ENCODE measurements around the gene ZNF398. TPM values are rescaled to one million over a fixed set of nuclear protein-coding genes. Genes with fewer than 3 reads are reported as not detected.
A peak's percentile ranks its signal among the peaks of the same experiment; 100 is the strongest.
"Not testable (repeated sequence)": the region's sequence is repeated elsewhere in the genome, so short reads cannot be mapped to it uniquely, and the experiment has no call there.

Gene ZNF398
- total RNA-seq, 1 donor from 2014 or later: 7.0 TPM

DNA sequence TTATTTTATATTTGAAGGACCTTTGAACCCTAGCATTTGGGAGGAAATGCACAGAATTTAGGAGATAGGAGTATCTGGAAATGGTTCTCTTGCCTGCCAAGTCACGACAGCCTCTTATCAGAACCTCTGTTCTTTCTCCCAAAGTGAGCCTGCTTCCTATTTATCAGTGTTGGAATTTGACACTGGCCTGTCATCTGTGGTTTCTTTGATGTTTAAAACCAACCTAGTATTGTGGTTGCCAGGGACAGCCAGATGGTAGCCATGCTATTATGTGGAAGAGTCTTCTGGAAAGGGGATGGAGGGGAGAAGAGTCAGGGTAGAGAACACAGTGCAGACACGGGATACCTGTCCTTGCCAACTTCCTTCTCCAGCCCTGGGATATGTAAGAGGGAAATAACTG is 69.1 kb downstream of the ZNF398 start:
- intact Hi-C loops (cut with DNase I): no loop called here
- no peak for ATAC-seq

GRCh38 chr7:149217570-149217969 is 70.3 kb downstream of the ZNF398 start:
- intact Hi-C loops (cut with DNase I): no loop called here
- DNase-seq (ENCODE audit: missing footprints) (no peak), ATAC-seq (no peak)

More for the DNA sequence above, 69.1 kb downstream of the ZNF398 start:
- DNase-seq (ENCODE audit: missing footprints): no peak

DNA sequence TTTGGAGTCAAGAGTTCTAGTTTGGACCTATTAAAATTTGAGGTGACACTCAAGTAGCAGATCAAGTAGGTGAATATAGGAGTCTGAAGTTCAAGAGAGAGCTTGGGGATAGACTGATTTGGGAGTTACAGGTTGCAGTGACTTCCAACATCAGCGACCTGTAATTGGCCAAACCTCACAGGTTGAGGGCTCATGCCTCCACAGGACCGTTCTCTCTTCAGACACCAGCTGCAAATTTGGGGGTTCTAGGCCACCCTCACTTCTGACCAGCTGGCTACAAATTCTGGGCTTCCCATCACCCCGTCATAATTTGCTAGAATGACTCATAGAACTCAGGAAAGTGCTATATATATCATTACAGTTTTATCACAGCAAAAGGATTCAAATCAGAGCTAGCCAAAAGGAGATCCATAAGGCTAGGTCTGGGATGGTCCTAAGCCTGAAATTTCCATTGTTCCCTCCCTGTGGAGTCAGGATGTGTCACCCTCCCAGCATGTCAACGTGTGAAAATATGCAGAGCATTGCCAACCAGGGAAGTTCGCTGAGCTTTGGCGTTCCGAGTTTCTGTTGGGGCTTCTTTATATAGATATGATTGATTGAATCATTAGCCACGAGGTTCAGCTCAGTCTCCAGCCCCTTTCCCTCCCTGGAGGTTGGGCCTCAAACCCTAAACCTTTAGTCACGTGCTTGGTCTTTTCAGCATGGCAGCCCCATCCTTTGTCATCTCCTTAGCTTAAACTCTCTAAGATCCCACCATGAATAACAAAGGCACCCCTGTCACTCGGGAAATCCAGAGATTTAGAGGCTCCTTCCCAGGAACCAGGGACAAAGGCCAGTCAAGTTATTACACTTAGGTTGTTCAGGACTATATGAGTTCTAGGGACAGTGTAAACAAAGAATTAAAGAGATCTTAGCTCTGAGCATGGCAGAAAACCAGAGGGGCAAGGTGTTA is 71.5 kb downstream of the ZNF398 start:
- DNase-seq (ENCODE audit: missing footprints) (no peak), ATAC-seq (no peak)
- intact Hi-C loops (cut with DNase I): no loop called here

DNA sequence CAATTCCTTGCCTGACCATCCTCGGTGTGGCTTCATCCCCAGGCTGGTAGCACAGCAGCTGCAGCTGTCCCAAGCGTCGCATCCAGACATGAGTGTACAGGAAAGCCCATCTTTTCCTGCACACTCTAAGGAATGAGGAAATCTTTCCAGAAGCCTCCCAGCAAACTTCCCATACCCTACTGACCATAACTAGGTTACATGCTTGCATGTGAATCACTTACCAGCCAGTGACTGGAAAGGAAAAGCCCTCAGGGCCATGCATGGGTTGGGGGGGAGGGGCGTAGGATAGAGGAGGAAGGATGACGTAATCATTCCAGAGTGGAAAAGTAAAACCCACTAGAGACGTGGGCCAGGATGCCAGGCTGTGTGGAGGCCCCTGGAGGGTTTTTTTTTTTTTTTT is 73.3 kb downstream of the ZNF398 start:
- no peak for ATAC-seq
- intact Hi-C loops (cut with DNase I): no loop called here
- no peak for DNase-seq (ENCODE audit: missing footprints)

DNA sequence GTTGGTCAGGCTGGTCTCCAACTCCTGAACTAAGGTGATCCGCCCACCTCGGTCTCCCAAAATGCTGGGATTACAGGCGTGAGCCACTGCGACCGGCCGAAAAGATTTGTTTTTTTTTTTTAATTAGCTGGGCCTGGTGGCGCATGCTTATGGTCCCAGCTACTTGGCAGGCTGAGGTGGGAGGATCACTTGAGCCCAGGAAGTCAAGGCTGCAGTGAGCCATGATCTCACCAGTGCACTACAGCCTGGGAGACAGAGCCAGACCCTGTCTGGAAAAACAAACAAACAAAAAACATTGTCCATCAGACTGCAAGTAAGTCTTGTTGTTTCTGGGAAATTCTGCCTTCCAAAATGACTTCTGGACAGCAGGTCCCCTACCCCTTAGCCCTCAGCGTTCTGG is 75.9 kb downstream of the ZNF398 start:
- intact Hi-C loops (cut with DNase I): no loop called here
- DNase-seq (ENCODE audit: missing footprints) (no peak), ATAC-seq (no peak)

DNA sequence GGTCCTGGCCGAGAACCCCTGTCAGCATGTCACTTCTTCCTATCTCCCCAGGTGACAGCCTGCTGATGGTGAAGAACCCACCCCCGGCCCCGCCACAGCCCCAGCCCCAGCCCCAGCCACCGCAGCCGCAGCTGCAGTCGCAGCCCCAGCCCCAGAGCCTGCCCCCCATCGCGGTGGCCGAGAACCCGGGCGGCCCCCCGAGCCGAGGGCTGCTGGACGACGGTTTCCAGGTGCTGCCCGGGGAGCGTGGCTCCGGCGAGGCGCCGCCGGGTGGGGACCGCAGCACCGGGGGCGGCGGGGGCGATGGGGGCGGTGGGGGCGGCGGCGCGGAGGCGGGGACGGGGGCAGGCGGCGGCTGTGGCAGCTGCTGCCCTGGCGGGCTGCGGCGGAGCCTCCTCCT is 76.5 kb downstream of the ZNF398 start:
- ATAC-seq (no peak), DNase-seq (ENCODE audit: missing footprints) (no peak)
- intact Hi-C loops (cut with DNase I): no loop called here

DNA sequence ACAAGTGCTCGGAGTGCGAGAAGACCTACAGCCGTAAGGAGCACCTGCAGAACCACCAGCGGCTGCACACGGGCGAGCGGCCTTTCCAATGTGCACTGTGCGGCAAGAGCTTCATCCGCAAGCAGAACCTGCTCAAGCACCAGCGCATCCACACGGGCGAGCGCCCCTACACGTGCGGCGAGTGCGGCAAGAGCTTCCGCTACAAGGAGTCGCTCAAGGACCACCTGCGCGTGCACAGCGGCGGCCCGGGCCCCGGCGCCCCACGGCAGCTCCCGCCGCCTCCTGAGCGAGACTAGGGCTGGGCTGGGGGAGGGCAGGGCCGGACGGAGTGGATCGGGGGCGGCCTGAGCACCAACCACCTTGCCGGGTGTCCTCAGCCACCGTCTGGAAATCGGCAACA is 77.1 kb downstream of the ZNF398 start:
- DNase-seq (ENCODE audit: missing footprints) (no peak), ATAC-seq (no peak)
- intact Hi-C loops (cut with DNase I): no loop called here

DNA sequence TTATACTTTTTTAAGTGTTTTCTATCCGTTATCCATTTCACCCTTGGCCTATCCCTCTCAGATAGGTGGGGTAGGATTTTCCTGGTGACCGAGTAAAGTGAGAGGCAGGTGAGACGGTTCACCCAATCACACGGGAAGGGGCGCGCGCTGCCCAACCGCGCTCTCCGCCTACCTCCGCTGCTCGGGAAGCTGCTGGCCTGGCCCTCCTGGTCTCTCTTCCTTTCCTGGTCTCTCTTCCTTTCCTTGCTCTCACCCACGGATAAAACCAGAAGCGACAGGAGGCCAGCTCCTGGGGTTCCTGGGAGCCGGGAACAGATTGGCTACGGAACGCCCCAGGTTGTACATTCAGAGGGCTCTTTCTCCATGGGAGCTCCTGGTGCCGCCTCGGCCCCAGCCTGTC is 77.9 kb downstream of the ZNF398 start:
- intact Hi-C loops (cut with DNase I): no loop called here
- ATAC-seq (no peak), DNase-seq (ENCODE audit: missing footprints) (peak; percentile 16)

GRCh38 chr7:149225656-149226055 is 78.4 kb downstream of the ZNF398 start:
- DNase-seq (ENCODE audit: missing footprints) (no peak), ATAC-seq (no peak)
- intact Hi-C loops (cut with DNase I): no loop called here

DNA sequence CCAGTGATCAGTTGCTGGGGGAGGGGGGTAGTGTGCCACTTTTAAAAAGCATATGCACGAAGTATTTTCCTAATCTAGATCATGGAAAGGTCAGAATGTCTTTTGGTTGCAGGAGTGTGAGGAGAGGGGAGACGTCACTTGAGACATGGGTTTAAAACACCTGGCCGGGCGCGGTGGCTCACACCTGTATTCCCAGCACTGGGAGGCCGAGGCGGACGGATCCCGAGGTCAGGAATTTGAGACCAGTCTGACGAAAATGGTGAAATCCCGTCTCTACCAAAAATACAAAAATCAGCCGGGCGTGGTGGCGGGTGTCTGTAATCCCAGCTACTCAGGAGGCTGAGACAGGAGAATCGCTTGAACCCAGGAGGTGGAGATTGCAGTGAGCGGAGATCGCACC is 79.1 kb downstream of the ZNF398 start:
- ATAC-seq; DNase-seq (ENCODE audit: missing footprints); intact Hi-C loops (cut with DNase I): not testable (repeated sequence)

- no peak for DNase-seq (ENCODE audit: missing footprints)
- intact Hi-C loops (cut with DNase I): no loop called here
- no peak for ATAC-seq
Measured at GRCh38 chr7:149226840-149227494, 79.7 kb downstream of the ZNF398 start.

DNA sequence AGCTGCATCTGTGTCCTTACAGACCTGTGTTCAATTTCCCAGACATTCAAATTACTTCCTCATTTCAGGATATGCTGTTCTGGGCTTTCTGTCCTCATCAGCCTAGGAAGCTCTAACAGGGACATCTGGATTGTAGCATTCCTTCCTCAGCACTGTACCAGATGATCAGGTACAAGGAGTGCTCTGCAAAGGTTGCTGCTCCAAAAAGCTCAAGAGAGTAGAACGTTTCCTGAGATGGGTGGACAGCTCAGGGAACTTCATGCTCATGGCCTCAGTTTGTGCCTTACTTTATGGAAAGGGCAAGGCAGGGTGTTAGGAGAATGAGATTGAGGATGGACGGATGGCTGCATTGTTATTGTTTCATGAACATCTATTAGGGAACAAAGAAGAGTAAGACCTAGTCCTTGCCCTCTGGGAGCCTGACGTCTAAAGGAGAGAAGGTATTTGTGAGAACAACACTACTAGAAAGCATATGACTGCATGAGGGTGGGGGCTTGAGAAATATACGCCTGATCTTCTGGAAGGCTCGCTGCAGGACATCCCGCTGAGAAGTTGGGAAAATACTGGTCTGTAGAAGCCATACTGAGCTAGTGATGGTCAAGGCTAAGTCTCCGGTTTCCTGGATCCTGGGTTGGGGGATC is 81.7 kb downstream of the ZNF398 start:
- ATAC-seq (no peak), DNase-seq (ENCODE audit: missing footprints) (no peak)
- intact Hi-C loops (cut with DNase I): no loop called here

DNA sequence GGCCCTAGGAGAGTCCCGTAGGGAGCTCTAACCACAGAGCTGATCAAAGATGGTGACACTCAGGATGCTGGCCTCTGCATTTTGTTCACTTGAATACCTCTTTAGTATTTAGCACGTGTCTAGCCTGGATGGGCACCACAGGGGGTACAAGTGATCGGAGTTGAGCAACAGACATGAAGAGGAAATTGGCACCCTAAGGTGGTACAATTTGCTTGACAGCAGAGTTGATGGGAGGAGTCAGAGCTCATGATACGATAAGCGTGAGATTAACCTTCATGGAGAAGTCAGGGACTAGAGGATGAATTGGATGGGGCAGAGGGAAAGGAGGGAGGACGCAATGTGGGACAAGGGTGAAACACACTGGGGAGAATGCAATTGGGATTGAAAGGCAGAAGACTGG is 82.3 kb downstream of the ZNF398 start:
- peak; percentile 9 for ATAC-seq
- intact Hi-C loops (cut with DNase I): no loop called here

GRCh38 chr7:149232362-149232761 is 85.1 kb downstream of the ZNF398 start:
- intact Hi-C loops (cut with DNase I): no loop called here
- ATAC-seq (no peak), DNase-seq (ENCODE audit: missing footprints) (no peak)

More for the DNA sequence above, 82.3 kb downstream of the ZNF398 start:
- no peak for DNase-seq (ENCODE audit: missing footprints)

Other genes with a start within 250 kb of the ZNF398 start
- gene PDIA4, start 118.9 kb upstream of the ZNF398 start, total RNA-seq: 48.7 TPM
- gene ZNF786, start 56.7 kb upstream of the ZNF398 start, total RNA-seq: 2.9 TPM
- gene ZNF425, start 21.1 kb upstream of the ZNF398 start, total RNA-seq: 0.60 TPM
- gene ZNF282, start 48.1 kb downstream of the ZNF398 start, total RNA-seq: 13.2 TPM
- 4.8 TPM for gene ZNF212, start 92.2 kb downstream of the ZNF398 start, total RNA-seq
- gene ZNF783, start 114.7 kb downstream of the ZNF398 start, total RNA-seq: 4.3 TPM